ENCODE results near the gene TXN.
"Not testable (repeated sequence)": the region's sequence is repeated elsewhere in the genome, so short reads cannot be mapped to it uniquely, and the experiment has no call there.

The TXN gene

DNA sequence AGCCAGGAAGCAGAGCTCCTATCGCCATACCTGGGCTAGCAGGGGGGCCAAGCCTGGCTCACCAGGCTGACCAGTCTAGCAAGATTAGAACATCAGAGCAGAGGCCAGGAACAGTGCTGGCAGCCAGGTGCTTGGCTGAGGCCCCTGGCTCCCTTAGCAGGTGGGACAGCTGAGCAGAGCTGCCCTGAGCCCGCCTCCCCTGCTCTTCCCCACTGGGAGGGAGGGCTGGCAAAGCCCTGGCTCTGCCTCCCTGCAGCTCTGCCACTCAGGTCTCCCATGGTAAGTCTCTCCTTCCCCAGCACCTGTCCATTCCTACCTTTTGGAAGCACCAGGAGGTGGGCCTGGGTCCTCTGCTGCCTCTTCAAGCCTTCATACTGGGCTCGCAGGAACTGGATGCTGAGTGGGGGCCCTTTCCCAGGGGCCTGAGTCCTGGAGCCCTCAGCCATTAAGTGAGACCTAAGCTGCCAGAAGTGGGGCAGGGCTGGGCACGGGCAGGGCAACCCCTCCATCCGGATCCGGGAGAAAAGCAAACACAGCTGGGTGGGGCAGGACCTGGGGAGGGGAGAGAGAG lies 49.2 kb downstream of the TXN start:
- DNase-seq: no peak

- no peak for DNase-seq
Observed at GRCh38 chr9:110206389-110206788, 49.9 kb downstream of the TXN start.

GRCh38 chr9:110205612-110206011 lies 50.7 kb downstream of the TXN start:
- DNase-seq: not testable (repeated sequence)

- no peak for DNase-seq
Observed at GRCh38 chr9:110202232-110202631, 54.1 kb downstream of the TXN start.

GRCh38 chr9:110199643-110200042 lies 56.7 kb downstream of the TXN start:
- DNase-seq: no peak

- no peak for DNase-seq
Observed at GRCh38 chr9:110198357-110198756, 58.0 kb downstream of the TXN start.

DNA sequence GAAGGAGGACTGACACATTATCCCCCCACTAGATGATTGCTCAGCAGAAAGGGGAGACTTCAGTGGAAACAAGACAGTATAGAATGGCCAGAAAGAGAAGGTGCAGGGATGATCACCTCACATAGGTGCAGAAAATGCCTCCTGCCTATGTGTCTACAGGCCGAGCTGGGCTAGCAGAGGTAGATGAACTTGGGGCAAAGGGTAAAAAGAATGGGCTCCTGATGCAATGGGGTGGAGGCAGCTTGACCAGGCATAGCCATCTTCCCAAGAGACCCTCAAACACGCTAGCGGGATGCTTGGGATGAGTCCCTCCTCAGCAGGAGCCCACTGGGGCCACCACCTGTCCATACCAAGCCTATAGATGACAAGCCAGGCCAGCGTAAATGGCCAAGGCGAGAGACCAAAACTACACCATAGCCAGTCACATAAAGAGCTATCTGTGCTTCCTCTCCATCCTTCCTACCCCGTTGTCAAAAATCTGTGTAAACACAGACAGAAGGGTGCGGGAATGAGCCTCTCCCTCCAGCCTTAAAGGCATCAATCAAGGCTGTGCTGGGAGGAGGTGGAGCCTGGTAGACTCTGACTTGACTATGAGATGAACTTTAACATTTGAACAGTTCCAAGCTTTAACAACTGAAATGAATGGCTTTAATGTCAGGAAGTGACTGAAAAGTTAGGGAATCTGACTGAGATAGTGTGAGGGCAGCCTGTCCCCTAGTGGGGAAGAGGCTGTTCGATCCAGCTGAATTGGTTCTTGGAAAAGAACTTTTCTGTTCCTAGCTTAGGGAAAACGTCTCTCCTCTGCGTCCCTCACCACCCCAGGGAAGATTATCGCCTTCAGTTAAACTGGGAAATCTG lies 58.7 kb downstream of the TXN start:
- DNase-seq: peak; percentile 15

DNA sequence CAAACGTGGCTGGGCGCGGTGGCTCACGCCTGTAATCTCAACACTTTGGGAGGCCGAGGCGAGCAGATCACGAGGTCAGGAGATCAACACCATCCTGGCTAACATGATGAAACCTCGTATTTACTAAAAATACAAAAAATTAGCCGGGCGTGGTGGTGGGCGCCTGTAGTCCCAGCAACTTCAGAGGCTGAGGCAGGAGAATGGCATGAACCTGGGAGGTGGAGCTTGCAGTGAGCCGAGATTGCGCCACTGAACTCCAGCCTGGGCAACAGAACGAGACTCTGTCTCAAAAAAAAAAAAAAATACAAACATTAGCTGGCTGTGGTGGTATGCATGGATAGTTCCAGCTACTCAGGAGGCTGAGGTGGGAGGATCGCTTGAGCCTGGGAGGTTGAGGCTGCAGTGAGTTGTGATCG lies 60.2 kb downstream of the TXN start:
- not testable (repeated sequence) for DNase-seq
